NT2/D1 (cell line): ENCODE data around the gene DDX5.

ENCODE experiments used
- YY1 ChIP-seq: IDR thresholded peaks from 2 replicates; pipeline ENCODE4 v1.6.1; 2011; ENCODE audit not compliant: insufficient read length, insufficient read depth
- ZNF274 ChIP-seq: IDR thresholded peaks from 2 replicates; pipeline ENCODE4 v1.6.1; 2011; ENCODE audit warnings: mild to moderate bottlenecking, low read depth, low read length

DNA sequence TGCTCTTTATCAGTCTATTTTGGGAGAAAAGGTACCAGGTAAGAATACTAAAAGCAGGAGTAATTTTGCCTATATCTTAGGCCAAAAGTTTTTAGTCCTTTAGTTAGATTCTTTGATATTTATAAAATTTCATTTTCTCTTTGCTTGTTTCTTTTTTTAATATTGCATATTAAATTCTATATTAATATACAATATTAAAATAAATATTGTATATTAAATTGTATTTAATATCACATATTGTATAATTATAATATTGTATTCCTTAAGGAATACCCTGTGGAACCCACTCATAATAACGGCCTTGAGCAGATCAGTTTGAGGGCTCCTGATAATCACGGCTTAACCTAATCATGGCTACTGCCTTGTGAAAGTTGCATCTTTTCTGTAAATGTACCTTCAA is 2.6 kb upstream of the DDX5 start:
- TF ChIP-seq YY1 (no peak), ZNF274 (no peak)
